ENCODE measurements around the gene CYTH3.
"Not testable (repeated sequence)": the region's sequence is repeated elsewhere in the genome, so short reads cannot be mapped to it uniquely, and the experiment has no call there.

CYTH3 gene

DNA sequence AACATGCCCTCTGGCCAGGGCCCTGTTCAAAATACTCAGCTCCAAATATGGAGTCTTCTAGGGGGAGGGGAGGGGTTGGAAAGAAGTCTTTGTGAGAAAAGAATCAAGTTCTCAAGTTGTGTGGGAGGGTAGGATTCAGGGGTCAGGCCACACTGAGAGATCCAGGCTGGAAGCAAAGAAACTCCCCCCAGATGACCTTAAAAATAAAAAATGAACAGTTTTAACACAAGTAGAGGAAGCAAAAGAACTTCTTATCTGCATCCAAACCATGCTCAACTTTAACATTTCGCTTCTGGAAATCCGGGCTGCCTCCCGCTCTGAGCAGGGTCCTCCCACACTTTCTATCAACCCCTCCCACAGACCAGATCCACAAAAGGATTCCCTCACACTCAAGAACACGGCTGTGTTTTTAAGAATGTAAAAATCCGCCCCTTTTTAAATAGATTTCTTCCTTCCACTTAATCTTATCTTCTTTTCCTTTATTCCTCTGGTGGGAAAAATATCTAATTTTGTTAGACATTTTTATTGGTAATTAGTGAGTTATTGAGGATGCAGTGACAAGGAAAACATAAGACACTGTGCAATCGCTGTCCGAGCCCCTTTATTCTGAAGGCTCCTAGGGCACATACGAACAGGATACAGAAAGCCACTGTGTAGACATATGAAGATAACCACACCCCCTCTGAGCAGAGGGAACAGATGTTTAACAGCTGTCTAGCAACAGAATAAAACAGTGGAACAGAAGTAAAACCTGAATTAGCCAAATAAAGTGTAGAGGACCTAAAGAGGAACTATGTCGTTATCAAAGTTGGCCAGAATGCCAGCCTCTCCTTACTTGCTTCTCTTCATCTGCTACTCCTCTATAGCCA, 43.8 kb downstream of the CYTH3 start:
- no peak for DNase-seq

DNA sequence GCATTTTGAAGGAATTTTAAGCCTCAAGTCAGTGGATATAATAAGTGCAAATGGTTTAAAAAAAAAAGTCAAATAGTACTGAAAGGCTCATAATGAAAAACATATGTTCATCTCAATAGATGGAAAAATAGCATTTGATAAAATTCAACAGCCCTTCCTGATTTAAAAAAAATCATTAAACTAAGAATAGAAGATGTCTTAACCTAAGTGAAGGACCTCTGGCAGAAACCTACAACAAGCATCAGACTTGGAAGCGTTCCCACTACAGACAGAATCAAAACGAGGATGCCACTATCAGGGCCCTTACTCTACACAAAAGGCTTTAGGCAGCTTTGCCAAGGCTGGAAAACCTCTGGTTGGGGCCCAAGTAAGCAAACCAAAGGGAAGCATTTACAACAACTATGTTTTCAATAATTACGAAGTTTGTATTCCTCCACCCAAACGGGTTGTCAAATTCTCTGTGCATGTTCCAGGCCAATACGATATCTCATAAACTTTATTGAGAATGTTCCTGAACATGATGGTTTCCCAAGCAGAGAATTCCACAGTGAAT, 45.1 kb downstream of the CYTH3 start:
- peak; percentile 35 for DNase-seq

DNA sequence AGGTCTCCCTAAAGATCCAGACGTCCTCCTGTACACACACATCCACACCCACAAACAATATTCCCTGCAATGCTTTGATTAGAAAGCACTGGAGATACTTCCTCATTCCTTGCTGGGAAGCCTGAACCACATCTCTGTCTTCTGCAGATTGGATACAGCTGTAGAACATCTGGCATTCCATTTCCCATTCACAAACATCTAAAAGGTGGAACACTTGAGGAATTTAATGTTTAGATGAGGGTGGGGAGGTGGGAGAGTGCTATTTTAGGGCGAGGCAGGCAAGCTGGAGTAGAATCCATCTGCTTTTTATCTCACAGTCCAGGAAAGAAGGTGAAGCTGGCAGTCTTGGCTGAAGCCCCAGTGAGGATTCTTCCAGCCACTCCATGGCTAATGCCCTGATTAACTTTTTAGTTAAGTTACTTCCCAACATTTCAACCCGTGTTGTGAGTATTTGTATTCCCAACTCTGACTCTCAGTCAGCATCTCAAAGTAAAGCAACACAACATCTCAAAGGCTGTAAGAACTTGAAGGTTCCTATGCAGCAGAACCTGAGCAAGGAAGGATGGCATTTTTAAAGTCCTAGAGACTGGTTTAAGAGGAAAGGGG, 46.1 kb downstream of the CYTH3 start:
- DNase-seq, result no peak

DNA sequence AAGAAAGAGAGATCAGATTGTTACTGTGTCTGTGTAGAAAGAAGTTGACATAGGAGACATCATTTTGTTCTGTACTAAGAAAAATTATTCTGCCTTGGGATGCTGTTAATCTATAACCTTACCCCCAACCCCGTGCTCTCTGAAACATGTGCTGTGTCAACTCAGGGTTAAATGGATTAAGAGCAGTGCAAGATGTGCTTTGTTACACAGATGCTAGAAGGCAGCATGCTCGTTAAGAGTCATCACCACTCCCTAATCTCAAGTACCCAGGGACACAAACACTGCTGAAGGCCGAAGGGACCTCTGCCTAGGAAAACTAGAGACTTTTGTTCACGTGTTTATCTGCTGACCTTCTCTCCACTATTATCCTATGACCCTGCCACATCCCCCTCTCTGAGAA, 49.0 kb downstream of the CYTH3 start:
- DNase-seq, result not testable (repeated sequence)

DNA sequence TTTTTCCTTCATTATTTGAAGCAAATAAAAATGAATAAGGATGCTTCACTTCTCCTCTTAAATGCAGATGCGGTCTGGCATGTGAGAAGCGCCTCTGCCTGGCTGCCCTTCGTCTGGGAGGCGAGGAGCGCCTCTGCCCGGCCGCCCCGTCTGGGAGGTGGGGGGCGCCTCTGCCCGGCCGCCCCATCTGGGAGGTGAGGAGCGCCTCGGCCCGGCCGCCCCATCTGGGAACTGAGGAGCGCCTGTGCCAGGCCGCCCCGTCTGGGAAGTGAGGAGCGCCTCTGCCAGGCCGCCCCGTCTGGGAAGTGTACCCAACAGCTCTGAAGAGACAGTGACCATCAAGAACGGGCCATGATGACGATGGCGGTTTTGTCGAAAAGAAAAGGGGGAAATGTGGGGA, 49.4 kb downstream of the CYTH3 start:
- DNase-seq, result not testable (repeated sequence)

DNA sequence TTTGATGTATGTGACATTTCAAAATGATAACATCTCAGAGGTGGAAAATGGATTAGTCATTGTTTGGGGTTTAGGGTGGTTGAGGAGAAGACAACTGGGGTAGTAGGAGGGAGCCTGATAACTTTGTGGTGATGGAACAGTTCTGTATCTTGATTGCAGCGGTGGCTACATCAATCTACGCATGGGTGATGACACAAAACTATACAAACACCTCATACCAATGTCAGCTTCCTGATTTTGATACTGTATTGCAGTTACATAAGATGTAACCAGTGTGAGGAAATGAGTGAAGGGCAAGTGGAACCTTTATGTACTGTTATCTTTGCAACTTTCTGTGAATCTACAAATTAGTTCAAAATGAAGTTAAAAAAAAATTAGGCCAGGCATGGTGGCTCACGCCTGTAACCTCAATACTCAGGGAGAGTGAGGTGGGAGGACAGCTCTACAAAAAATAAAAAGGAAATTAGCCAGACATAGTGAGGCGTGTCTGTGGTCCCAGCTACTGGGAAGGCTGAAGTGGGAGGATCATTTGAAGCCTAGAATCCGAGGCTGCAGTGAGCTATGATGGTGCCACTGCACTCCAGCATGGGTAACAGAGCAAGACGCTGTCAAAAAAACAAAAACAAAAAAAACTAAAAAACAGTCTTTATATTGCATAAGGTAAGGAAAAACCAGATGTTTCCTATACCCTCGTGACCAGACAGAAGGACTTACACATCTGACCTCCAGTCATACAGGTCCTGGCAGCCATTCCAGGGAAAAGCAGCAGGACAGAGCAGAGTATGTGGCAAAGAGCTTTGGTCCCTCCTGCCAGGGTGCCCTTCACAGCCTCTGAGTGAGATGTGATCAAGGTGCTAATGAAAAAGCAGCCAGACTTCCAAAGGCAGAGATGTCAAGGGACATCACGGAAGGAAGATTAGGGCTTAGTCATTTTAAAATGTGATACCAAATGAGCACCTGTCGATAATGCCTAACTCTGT, 50.8 kb downstream of the CYTH3 start:
- DNase-seq, result no peak

DNA sequence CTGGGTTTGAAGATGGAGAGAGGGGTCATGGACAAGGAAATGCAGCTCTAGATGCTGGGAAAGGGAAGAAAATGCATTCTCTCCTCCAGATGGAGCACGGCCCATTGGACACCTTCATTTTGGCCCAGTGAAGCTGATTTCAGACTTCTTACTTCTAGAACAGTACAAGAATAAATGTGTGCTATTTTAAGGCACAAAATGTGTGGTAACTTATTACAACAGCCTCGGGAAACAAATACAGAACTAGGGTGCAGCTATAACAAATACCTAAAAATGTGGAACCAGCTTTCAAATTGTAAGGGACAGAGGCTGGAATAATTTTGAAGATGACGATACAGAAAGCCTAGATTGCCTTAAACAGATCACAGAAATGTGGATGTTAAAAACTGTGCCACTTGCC, 54.1 kb downstream of the CYTH3 start:
- no peak for DNase-seq

DNA sequence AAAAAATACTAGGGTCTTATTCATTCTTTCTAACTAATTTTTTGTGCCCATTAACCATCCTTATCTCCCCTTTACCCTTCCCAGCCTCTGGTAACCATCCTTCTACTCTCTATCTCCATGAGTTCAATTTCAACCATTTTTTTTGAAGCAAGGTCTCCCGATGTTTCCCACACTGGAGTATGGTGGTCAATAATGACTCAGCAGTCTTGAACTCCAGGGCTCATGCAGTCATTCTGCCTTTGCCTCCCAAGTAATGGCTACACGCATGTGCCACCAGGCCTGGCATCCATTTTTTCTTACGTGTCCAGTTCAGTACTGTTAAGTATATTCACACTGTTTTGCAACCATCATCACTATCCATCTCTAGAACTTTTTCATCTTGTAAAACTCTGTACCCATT, 60.4 kb downstream of the CYTH3 start:
- DNase-seq, result no peak

DNA sequence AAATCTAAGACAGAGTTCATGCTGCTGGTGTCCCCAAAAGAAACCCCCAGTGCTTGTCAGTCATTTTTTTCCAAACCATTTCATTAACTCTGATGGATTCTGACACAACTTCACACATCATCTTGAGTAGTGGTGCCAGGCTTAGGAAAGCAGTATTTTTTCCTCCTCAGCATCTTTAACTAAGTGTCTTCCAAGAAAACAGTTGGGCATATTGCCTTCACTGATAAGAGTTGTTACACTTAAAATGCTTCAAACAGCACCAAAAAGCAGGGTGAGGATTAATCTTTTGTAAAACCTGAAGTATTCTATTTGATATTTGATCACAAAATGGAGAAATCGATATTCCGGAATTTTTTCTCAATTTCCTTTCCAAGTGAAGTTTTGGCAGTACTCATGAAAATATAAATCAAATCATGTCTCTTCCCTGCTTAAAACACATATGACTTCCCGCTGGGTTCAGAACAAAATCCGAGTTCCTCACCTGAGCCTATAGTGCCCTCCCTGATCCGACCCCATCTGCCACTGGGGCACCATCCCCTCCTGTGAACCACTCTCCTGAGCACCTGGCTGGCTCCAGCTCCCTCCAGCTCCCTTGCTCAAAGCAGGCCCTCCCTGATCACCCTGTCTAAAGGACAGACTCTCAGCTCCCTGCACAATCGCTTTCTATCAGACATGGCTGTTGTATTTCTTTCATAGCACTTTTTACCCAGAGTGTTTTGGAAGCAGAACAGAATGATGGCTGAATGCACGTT, 61.6 kb downstream of the CYTH3 start:
- DNase-seq, result no peak

DNA sequence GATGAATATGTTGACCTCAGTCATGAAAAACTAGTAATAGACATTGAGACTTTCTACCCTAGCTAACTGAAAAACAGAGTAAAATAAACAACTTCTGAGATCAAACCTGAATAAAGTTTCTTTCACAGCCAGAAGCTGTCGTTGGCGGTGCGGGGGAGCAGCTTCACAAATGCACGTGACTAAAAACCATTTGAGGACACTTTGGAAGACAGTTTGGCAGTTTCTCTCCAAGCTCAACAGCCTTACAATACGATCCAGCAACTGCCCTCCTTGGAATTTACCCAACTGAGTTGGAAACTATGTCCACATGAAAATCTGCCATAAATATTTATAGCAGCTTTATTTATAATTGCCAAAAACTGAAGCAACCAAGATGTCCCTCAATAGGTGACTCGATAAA, 63.1 kb downstream of the CYTH3 start:
- no peak for DNase-seq

DNA sequence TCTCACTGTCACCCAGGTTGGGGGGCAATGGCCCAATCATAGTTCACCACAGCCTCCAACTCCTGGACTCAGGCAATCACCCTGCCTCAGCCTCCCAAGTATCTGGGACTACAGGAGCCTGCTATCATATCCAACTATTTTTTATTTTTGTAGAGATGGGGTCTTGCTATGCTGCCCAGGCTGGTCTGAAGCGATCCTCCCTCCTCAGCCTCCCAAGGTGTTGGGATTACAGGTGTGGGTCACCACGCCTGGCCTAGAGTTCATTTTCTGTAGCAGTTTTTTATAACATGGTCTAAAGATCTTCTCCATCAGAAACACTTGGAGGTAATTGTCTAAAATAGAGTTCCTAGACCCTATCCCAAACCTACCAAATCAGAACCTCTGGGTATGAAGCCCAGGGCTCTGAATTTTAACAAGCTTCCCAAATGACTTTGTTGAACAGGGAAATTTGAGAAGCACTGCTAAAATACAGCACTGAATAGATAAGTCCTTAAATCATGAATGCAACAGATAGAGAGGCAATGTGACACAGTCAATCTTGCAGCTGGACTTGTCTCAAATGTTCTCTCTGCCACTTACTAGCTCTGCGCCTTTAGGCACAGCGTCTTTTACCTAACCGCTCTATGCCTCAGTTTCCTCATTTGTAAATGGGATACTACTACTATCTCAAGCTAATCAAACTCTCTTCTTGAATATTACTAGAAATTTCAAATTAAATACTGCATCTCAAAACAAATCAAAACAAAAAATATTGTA, 63.7 kb downstream of the CYTH3 start:
- DNase-seq, result no peak

DNA sequence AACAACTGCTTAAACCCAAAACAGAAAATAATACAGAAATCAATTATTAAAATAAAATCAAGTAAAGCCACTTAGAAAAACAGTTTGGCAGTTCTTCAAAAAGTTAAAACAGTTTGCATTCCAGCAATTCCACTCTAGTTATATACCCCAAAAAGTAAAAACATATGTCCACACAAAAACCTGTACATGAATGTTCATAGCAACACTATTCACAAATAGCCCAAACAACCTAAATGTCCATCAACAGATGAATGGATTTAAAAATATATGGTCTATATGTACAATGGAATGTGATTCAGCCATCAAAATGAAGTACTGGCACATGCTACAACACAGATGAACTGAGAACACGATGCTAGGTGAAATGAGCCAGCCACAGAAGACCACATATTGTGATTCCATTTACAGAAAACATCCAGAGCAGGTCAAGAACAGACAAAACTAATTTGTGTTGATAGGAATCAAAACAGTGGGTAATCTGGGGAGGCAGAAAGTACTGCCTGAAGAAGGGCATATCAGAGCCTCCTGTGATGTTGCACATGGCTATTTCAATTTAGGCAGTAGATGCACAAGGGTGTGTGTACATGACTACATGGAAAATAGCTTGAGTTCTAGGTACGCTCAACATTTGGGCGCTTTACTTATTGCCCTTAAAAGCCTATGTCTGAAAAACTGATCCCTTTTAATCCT, 66.3 kb downstream of the CYTH3 start:
- DNase-seq, result no peak

DNA sequence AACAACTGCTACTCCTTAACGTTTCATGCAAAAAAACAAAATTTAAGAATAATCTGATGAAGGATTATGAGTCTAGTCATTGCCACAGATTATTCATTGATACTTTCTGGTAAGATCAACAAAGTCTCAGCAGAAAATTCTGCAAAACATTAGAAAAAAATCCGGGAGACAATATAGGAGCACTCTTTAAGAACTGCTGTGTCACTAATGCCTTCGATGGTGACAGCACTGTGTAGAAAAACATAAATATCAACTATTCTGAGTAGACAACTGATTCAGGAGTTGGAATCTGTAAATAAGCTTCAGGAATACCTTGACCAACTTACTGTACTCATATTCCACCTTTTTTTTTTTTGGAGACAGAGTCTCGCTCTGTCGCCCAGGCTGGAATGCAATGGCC, 69.0 kb downstream of the CYTH3 start:
- DNase-seq, result no peak

DNA sequence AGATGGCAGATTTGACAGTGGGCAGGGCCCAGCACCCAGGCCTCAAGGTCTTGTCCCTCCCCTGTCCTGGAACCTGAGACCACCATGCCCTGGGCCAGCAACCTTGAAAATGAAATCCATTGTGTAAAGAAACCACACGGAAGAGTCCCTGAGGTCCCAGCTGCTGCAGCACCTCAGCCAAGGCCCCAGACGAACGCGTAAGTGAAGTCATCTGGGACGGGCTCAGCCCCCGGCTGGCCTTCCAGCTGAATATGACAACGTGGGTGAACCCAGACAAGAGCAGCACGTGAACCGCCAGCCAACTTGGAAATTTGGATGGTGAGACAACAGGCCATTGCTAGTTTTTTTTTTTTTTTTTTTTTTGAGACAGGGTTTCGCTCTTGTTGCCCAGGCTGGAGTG, 70.3 kb downstream of the CYTH3 start:
- DNase-seq, result no peak

DNA sequence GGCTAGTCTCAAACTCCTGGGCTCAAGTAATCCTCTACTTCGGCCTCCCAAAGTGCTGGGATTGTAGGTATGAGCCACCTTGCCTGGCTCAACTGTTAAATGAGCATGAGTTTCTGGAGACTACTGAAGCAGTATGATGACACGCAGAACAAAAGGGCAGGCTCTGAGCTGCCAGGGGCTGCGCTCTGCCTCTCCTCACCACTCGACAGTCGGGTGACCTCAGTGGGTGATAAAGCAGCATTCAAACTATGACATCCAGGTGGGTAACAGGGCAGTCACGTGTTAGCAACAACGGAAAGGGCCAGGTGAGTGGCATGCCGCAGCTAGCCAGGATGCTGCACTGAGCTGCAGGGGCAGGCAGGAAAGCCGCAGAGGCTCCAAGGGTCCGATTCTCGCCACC, 71.5 kb downstream of the CYTH3 start:
- no peak for DNase-seq

DNA sequence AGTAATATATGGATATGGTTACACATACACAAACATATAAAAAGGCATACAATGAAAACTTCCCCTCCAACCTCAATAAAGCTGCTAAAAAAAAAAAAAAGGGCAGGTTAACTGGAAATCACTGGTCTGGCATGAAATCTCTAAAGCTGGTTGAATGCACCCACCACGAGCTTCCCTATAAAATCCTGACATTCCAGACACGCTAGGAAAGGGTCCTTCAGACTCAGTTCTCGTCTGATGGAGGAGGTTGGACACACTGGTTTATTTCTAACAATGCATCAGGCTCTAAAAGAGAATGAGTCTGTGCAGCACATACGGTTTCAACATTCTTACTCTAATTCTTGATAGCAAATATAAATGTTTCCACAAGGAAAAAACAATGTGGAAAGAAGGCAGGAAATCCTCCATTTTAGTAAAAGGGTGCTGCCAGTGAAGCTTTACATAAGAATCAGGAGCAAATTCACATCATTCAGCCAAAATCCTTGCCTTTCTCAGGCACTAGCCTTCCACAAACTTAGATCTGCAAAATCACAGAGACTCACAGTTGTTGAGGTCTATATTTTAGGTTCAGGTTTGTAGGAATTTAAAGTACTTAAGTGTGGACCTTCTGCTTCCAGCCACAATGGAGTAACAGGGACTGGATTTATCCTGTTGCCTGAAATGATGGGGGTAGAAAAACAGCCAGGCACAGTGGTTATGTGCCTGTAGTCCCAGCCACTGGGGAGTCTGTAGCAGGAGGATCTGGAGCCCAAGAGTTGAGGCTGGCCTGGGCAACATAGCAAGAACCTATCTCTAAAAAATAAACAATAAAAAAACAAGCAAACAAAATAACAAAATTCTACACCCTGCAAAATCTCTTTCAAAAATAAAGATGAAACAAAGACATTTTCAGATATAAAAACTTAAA, 73.5 kb downstream of the CYTH3 start:
- DNase-seq, result no peak

DNA sequence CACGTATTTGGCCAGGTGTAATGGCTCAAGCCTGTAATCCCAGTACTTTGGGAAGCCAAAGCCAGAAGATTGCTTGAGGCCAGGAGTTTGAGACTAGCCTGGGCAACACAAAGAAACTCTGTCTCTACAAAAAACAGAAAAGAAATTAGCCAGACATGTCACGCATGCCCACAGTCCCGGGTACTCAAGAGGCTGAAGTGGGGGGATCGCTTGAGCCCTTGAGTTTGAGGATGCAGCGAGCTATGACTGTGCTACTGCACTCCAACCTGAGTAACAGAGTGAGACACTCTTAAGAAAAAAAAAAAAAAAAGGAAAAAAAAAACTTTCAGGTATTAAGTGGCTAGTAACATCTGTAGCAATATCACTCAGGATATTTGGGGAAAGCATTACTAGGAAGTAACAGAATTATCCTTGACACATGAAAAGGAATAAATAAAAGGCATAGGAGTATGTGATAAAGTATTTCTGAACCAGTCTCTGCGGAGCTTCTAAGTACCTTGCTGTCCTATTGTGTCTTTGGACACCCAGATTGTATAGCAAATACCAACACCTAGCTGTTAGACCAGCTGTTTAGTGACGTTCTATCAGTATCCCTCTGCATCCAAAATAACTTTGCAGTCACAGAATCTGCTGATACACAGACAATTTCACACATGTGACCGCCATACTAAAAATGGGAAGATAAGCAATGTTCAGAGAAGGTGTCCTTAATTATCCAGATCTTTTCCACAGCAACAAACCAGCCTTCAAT, 74.4 kb downstream of the CYTH3 start:
- DNase-seq, result no peak

DNA sequence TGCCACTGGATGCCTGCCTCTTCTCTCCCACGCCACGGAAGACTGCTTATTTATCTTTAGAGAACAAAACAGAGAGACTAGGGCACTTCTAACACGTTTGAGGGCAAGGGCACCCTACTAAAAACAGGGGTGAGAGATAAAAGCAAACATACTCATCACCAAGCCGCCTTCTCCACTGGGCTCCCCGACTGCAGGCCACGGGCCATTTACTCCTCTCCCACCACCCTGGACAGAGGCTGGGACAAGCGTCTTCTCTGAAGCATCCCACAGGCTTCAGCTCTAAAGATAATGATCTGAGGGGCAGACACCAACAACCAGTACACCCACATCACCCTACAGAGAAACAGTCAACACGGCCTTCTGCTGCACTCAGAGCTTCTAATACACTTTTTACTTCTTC, 78.7 kb downstream of the CYTH3 start:
- DNase-seq, result no peak

DNA sequence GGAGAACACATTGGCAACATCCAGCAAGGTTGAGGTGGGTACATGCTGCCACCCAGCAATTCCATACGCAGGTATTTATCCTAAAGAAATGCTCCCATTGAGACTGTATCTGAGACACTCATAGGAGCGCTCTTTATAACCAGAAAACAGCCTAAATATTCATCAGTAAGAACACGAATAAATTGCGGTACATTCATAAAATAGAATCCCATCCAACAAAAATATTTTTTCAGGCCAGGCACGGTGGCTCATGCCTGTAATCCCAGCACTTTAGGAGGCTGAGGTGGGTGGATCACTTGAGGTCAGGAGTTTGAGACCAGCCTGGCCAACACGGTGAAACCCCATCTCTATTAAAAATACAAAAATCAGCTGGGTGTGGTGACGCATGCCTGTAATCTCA, 81.9 kb downstream of the CYTH3 start:
- DNase-seq, result not testable (repeated sequence)
